IMR-90 (cell line): Measurements from ENCODE around the gene ZFR. TPM values are rescaled to one million over a fixed set of nuclear protein-coding genes. Genes with fewer than 3 reads are reported as not detected.

Experiments used
- ATAC-seq: fragments of 200-7000 bp; cut with Tn5 transposase; 2 replicates; pipeline ENCODE4 v1.9.1; 2020; ENCODE audit warnings: low read depth, mild to moderate bottlenecking, moderate library complexity
- BruUV-seq: library from RNA; stranded (reverse); fragments of 400-500 nt; replicated peaks from 2 replicates; lab custom pipeline; 2021; lab: Mats Ljungman, UMichigan
- CTCF ChIA-PET: fragments of 300-600 bp; formaldehyde crosslinking; extraction: SDS; loops from one replicate; lab custom pipeline; 2021; ENCODE audit warnings: antibody characterized with exemption; lab: Yijun Ruan, JAX
- POLR2A ChIA-PET: fragments of 300-600 bp; sonication (Branson Sonifier 250); formaldehyde crosslinking; loops from one replicate; lab custom pipeline; 2022; ENCODE audit warnings: antibody characterized with exemption; ENCODE audit not compliant: unreplicated experiment; lab: Charles Lee
- DNase-seq: peaks from one replicate; pipeline ENCODE4 v3.0.0; 2013
- H2AFZ ChIP-seq: replicated peaks from 2 replicates; pipeline ENCODE3; 2013; ENCODE audit warnings: low read length, mild to moderate bottlenecking; ENCODE audit not compliant: poor library complexity
- H2AK5ac ChIP-seq: 2 replicates; pipeline ENCODE4 v1.6.1; 2013; ENCODE audit warnings: low read depth, low read length, inconsistent platforms
- H2AK9ac ChIP-seq: replicated peaks from 2 replicates; pipeline ENCODE3; 2013; ENCODE audit warnings: mild to moderate bottlenecking, low read depth, low read length, moderate library complexity; ENCODE audit not compliant: poor library complexity
- H2BK120ac ChIP-seq: 2 replicates; pipeline ENCODE4 v1.6.1; 2013; ENCODE audit warnings: low read depth, low read length, inconsistent platforms
- H2BK15ac ChIP-seq: 3 replicates; pipeline ENCODE4 v1.6.1; 2013; ENCODE audit warnings: low read depth, low read length, inconsistent platforms
- H2BK20ac ChIP-seq: 2 replicates; pipeline ENCODE4 v1.6.1; 2013; ENCODE audit warnings: low read depth, mild to moderate bottlenecking, inconsistent platforms, low read length, moderate library complexity
- H2BK5ac ChIP-seq: 2 replicates; pipeline ENCODE4 v1.6.1; 2013; ENCODE audit warnings: mild to moderate bottlenecking, low read depth, low read length, inconsistent platforms; ENCODE audit not compliant: poor library complexity, severe bottlenecking
- H3K14ac ChIP-seq: replicated peaks from 2 replicates; pipeline ENCODE4 v1.6.1; 2013; ENCODE audit warnings: low read depth, low read length, inconsistent platforms
- H3K18ac ChIP-seq: 2 replicates; pipeline ENCODE4 v1.6.1; 2013; ENCODE audit warnings: low read depth, low read length, control low read depth
- H3K23ac ChIP-seq: 2 replicates; pipeline ENCODE4 v1.6.1; 2013; ENCODE audit warnings: low read depth, low read length, inconsistent platforms
- H3K27ac ChIP-seq: 2 replicates; pipeline ENCODE4 v1.5.1; 2013; ENCODE audit warnings: mild to moderate bottlenecking, control low read depth, low read length; ENCODE audit not compliant: insufficient read depth
- H3K27me3 ChIP-seq: 2 replicates; pipeline ENCODE4 v1.6.1; 2013; ENCODE audit warnings: low read length; ENCODE audit not compliant: control insufficient read depth, insufficient read depth
- H3K36me3 ChIP-seq: 2 replicates; pipeline ENCODE4 v1.6.1; 2013; ENCODE audit warnings: low read length, mixed read lengths; ENCODE audit not compliant: control insufficient read depth, insufficient read depth
- H3K4ac ChIP-seq: 2 replicates; pipeline ENCODE4 v1.6.1; 2013; ENCODE audit warnings: low read depth, low read length, inconsistent platforms
- H3K4me1 ChIP-seq: 2 replicates; pipeline ENCODE4 v1.6.1; 2013; ENCODE audit warnings: low read length, mixed read lengths; ENCODE audit not compliant: control insufficient read depth, insufficient read depth
- H3K4me2 ChIP-seq: 2 replicates; pipeline ENCODE4 v1.6.1; 2013; ENCODE audit warnings: low read depth, mild to moderate bottlenecking, control low read depth, low read length, moderate library complexity
- H3K4me3 ChIP-seq: 2 replicates; pipeline ENCODE4 v1.5.1; 2013; ENCODE audit warnings: low read depth, mild to moderate bottlenecking, control low read depth, low read length, moderate library complexity; ENCODE audit not compliant: insufficient read depth
- H3K56ac ChIP-seq: 2 replicates; pipeline ENCODE4 v1.6.1; 2013; ENCODE audit warnings: low read length, inconsistent platforms; ENCODE audit not compliant: insufficient read depth; ENCODE audit errors: extremely low read depth
- H3K79me1 ChIP-seq, 2 experiments: 2 replicates each; pipeline ENCODE4 v1.6.1; 2013; ENCODE audit warnings: low read length in 2 of 2, inconsistent platforms in 1 of 2, low read depth in 1 of 2
- H3K9ac ChIP-seq: 2 replicates; pipeline ENCODE4 v1.6.1; 2013; ENCODE audit warnings: low read depth, low read length, control low read depth
- H3K9me1 ChIP-seq: 2 replicates; pipeline ENCODE4 v1.6.1; 2013; ENCODE audit warnings: low read length, inconsistent platforms; ENCODE audit not compliant: insufficient read depth
- H3K9me3 ChIP-seq: 2 replicates; pipeline ENCODE4 v1.6.1; 2013; ENCODE audit warnings: low read length; ENCODE audit not compliant: control insufficient read depth, insufficient read depth
- H4K20me1 ChIP-seq: 2 replicates; pipeline ENCODE4 v1.6.1; 2013; ENCODE audit warnings: low read length, inconsistent platforms; ENCODE audit not compliant: insufficient read depth
- H4K5ac ChIP-seq: 2 replicates; pipeline ENCODE4 v1.6.1; 2013; ENCODE audit warnings: mild to moderate bottlenecking, low read depth, low read length, control low read depth
- H4K8ac ChIP-seq, 2 experiments: 2 replicates each; pipeline ENCODE4 v1.6.1; 2013; ENCODE audit warnings: low read depth in 2 of 2, low read length in 2 of 2, control low read depth in 1 of 2, inconsistent platforms in 1 of 2
- H4K91ac ChIP-seq: 2 replicates; pipeline ENCODE4 v1.6.1; 2013; ENCODE audit warnings: low read depth, low read length, inconsistent platforms; ENCODE audit not compliant: insufficient read depth
- CHD1 ChIP-seq: IDR thresholded peaks from 2 replicates; pipeline ENCODE4 v1.6.1; 2012; ENCODE audit warnings: low read depth, low read length, improper control_type of control experiment
- MAZ ChIP-seq: IDR thresholded peaks from 2 replicates; pipeline ENCODE4 v1.6.1; 2012; ENCODE audit warnings: low read depth, mild to moderate bottlenecking, low read length, improper control_type of control experiment, moderate library complexity, borderline replicate concordance
- RAD21 ChIP-seq: IDR thresholded peaks from 2 replicates; pipeline ENCODE4 v1.6.1; 2012; ENCODE audit warnings: low read length, improper control_type of control experiment
- RCOR1 ChIP-seq: IDR thresholded peaks from 2 replicates; pipeline ENCODE4 v1.6.1; 2012; ENCODE audit warnings: mild to moderate bottlenecking, low read length, improper control_type of control experiment; ENCODE audit not compliant: insufficient replicate concordance
- RFX5 ChIP-seq: IDR thresholded peaks from 2 replicates; pipeline ENCODE4 v1.8.0; 2012; ENCODE audit warnings: low read depth, mild to moderate bottlenecking, low read length, moderate library complexity
- SMC3 ChIP-seq: fragments of 150-350 bp; IDR thresholded peaks from 2 replicates; pipeline ENCODE4 v1.6.1; 2016; ENCODE audit warnings: low read depth, mild to moderate bottlenecking, antibody characterized with exemption, low read length, moderate library complexity
- WGBS, 2 experiments: methylation state at CpG; one replicate each; pipeline versions ENCODE4 v1.1.5 to v1.1.7; 2013; ENCODE audit warnings: missing lambda C conversion rate in 2 of 2; ENCODE audit not compliant: insufficient read length in 1 of 2; ENCODE audit errors: extremely low coverage in 2 of 2; 5-methylcytosine and 5-hydroxymethylcytosine counted together
- dilution Hi-C: fragments of 300-500 bp; cut with HindIII; formaldehyde crosslinking; loops from one replicate; pipeline ENCODE4 v1.14.3; 2018; ENCODE audit warnings: low sequenced_read_pairs; ENCODE audit not compliant: unreplicated experiment
- in situ Hi-C: fragments of 300-500 bp; cut with MboI; formaldehyde crosslinking; loops from 3 replicates; pipeline ENCODE4 v1.14.3; 2019; ENCODE audit warnings: low sequenced_read_pairs, inconsistent platforms, mixed read lengths
- intact Hi-C: fragments of 100-400 bp; cut with micrococcal nuclease; formaldehyde crosslinking; loops from 2 replicates; pipeline ENCODE4 v1.10.0; 2022
- polyA plus RNA-seq, 3 experiments: library from polyadenylated mRNA; depleted of rRNA; stranded (reverse); fragments of >200 nt; gene quantifications; 2 replicates each; pipeline ENCODE4 v1.2.3, GENCODE V29; 2012; ENCODE audit warnings: low replicate concordance in 1 of 3
- total RNA-seq: library from RNA; depleted of rRNA; stranded (reverse); fragments of >200 nt; gene quantifications from 2 replicates; pipeline ENCODE4 v1.2.3, GENCODE V29; 2012
- TF ChIP-seq, protein P1 (sequence below): fragments of 150-350 bp; IDR thresholded peaks from 2 replicates; pipeline ENCODE4 v1.6.1; 2016; ENCODE audit warnings: low read depth, mild to moderate bottlenecking, low read length, moderate library complexity, borderline replicate concordance

Gene ZFR
- total and polyA plus RNA-seq, 2 of the 4 experiments (the other 2 are of a cell fraction), result 30.4 to 81.4 TPM

DNA sequence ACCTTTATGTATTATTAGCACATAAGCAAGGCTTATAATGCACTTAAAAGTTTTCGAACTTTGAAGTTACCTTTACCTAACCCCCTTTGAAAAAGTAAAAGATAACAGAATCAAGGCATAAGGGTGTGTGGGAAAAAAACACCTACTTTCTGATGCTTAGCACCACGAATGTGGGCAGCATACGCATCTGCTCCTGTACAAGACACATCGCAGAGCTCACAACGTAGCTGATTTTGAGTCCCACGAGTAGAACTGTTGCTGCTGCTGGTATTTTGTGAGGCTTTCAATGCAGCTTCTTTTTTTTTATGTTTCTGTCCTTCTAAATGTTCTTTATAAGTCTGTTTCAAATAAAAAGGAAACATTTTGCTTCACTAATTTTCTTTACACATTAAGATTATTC, 40.8 kb downstream of the ZFR start:
- Histone ChIP-seq H3K27me3 (no peaks in the 10 kb centered on the region), H4K8ac (no peak overlapping the region), H3K56ac (no peak overlapping the region), H3K18ac (no peak overlapping the region), H4K5ac (no peak overlapping the region), H2BK120ac (no peak overlapping the region), H4K20me1 (peaks cover 10% of the 10 kb centered on the region; the same call in 1 of the 2 replicates), H2AFZ (no peak overlapping the region), H3K14ac (no peak overlapping the region), H3K23ac (no peak overlapping the region), H3K9me1 (0 out of 2 replicates have a peak, but pooled peaks cover 4% of the 10 kb centered on the region), H3K79me1 (peaks cover 26% of the 10 kb centered on the region in 2 experiments; a peak in 3 of 4 replicates), H3K4me3 (no peak overlapping the region), H2AK9ac (no peak overlapping the region), H3K4ac (no peak overlapping the region), H2BK15ac (no peak overlapping the region), H3K4me1 (no peaks in the 10 kb centered on the region), H3K27ac (no peak overlapping the region), H4K91ac (no peak overlapping the region), H3K9me3 (no peaks in the 10 kb centered on the region), H3K36me3 (peaks cover 45% of the 10 kb centered on the region), H2BK20ac (no peak overlapping the region), H3K9ac (no peak overlapping the region), H3K4me2 (no peak overlapping the region), H2BK5ac (no peak overlapping the region), H2AK5ac (no peak overlapping the region)
- intact Hi-C loops, result loop anchor here (5.0 kb wide), 1 partner anchor 41 kb away; no protein-coding TSS in a partner anchor
- TF ChIP-seq, protein P1, sequence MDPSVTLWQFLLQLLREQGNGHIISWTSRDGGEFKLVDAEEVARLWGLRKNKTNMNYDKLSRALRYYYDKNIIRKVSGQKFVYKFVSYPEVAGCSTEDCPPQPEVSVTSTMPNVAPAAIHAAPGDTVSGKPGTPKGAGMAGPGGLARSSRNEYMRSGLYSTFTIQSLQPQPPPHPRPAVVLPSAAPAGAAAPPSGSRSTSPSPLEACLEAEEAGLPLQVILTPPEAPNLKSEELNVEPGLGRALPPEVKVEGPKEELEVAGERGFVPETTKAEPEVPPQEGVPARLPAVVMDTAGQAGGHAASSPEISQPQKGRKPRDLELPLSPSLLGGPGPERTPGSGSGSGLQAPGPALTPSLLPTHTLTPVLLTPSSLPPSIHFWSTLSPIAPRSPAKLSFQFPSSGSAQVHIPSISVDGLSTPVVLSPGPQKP, result no peak
- no peak for TF ChIP-seq SMC3
- TF ChIP-seq RAD21, result no peak
- no peak for TF ChIP-seq RCOR1
- no peak for TF ChIP-seq RFX5
- no peak for TF ChIP-seq CHD1
- TF ChIP-seq MAZ, result no peak
- WGBS, 2 experiments, result no CpG with 5 or more reads among the region's 6 CpGs
- ChIA-PET CTCF (no interaction called here), POLR2A (no interaction called here)
- no TSS peak for BruUV-seq
- dilution Hi-C loops, result no loop called here
- DNase-seq, result no peak
- in situ Hi-C loops, result no loop called here
- ATAC-seq, result no peak
